HK-2 (cell line): ENCODE data around the gene ZNF609.
"Not testable (repeated sequence)": the region's sequence is repeated elsewhere in the genome, so short reads cannot be mapped to it uniquely, and the experiment has no call there.

Experiments
- DNase-seq: peaks from one replicate; pipeline ENCODE4 v3.0.0-alpha.2; 2018; ENCODE audit not compliant: unreplicated experiment

ZNF609 gene

DNA sequence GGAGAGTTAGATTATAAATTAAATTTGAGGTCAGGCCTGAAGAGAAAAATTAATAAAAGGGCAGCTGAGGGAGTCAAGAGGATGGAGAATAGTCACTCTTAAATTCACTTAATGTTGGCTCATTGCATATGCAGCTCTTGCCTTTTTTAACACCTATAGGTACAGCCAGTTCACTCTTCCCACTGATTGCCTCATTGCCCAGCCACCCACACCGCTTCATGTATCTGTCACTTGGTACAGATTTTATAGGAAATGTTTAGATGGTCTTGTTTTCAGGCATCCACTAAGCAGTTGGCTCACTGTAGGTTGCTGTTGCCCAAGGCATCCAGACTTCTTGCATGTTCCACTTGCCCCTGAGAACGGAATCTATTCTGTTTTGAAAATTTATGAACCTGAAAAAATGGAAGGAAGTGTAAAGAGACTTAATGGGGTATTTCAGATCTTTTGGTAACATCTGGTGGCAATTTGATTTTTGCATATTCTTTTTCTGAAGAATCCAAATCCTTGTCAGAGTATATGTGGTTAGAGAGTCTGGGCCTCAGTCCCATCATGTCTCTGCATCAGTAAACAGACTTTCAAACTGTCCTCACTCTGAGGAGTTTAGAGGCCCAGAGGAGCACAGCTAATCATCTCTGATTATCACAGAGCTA is 163.1 kb downstream of the ZNF609 start:
- DNase-seq, result no peak

GRCh38 chr15:64624242-64624641 is 163.9 kb downstream of the ZNF609 start:
- DNase-seq, result no peak

GRCh38 chr15:64629063-64629462 is 168.7 kb downstream of the ZNF609 start:
- DNase-seq, result no peak

- no peak for DNase-seq
Observed at GRCh38 chr15:64630396-64631107, 170.2 kb downstream of the ZNF609 start.

DNA sequence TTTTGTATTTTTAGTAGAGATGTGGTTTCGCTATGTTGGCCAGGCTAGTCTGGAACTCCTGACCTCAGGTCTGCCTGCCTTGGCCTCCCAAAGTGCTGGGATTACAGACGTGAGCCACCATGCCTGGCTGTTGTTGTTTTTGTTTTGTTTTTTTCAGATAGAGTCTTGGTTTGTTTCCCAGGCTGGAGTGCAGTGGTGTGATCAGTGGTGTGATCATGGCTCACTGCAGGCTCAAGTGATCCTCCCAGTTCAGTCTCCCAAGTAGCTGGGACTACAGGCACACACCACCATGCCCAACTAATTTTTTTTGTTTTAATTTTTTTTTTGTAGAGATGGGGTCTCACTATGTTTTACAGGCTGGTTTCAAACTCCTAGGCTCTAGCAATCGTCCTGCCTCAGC is 172.3 kb downstream of the ZNF609 start:
- not testable (repeated sequence) for DNase-seq

- DNase-seq, result no peak
Observed at GRCh38 chr15:64633332-64633731, 173.0 kb downstream of the ZNF609 start.

GRCh38 chr15:64634027-64634426 is 173.6 kb downstream of the ZNF609 start:
- DNase-seq, result no peak

DNA sequence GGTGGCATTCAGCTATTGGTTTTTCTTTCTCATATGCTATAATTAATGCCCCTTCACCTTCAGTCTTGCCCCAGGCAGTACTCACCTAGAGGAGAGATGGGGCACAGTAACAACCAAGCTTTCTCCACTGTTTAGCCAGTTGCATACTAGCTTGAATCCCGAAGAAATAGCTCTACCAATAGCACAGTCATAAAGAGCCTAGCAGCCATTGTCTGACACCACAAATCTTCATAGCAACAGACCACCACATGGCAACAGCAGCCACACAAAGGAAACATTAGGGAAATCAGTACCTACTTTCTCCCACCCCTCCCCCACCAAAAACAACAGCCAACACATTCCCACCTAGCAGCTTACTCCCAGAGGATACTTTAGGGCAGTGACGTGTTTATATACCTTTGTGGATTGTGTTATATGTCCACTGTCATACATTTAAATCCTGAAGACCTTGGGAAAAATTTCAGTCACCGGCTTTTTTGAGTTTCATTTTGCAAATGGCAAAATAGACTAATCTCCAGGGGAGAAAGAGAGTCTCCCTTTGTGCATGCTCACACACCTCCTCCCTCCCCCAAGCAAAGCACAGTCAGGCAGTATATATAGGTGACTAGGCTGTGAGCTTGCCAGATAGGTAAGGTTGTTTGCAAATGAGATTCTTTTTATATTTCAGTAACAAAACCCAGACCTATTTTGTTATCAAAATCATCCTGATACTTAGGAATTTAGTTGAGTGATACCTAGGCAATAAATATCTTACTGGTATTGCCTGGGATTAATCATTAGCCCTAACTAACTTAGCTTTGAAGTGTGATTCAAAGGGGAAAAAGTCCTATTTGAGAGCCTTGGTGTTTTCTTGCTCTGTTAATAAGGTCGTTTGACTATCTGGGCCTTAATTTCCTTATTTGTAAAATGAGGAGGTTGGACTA is 174.5 kb downstream of the ZNF609 start:
- DNase-seq, result peak; percentile 16

DNA sequence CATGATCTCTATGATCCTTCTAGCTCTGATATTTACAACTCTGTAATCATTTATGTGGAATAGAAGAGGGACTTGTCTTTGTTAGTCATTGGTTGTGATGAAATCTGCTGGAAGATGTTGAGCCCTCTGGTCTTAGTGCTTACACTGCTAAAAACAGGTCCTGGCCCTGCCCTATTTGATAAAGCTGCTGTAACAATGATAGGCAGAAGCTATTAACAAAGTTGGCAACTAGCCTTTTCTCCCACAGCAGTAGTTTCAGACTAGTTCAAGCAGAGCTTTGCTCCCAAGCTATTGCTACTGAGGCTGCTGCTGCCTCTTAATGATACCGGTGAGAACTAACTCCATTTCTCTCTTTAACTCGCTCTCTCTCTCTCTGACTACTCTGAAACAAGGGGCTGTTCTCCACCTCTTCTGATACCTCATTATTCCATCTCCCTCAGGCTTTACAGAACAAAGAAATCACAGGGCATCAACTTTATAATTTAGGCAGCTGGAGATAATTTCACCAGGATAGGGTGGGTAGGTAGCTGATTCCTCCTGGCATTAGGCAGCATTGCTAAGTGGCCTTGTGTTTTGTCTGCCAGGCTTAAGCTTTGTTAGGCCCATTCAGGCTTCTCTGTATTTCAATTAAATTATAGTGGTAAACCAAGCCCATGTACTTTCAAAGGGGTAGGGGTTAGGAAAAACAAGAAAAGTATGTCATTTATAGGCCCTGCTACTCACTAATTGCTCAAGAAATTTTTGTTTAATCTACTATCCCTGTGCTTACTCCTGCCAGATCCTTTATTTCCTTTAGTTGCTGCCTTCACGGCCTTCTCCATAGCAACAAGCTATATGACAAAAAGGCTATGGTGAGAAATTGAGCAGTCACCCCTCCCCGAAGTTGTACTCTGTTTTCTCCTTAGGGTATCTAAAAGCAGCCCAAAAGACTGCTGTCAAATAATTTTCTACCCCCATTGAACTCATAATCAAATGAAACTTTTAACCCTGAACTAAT is 175.4 kb downstream of the ZNF609 start:
- no peak for DNase-seq

DNA sequence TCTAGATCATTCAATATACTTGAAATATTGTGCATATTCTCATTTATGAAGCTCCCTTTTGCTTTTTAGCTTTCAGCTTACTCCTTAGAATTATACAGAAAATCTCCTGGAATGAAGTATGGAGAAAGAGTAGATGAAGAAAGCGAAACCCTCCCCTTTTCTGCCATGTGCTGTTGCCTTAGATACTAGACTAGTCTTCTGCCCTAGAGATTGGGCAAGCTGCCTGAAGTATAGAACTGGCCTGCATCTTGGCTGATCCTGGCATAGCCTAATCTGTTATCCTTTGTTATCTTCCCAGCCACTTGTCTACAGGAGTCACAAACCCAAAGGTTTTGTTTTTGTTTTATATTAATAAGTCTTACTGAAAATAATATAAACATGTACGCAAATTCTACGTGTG is 176.2 kb downstream of the ZNF609 start:
- DNase-seq, result no peak

GRCh38 chr15:64637412-64637811 is 177.0 kb downstream of the ZNF609 start:
- DNase-seq, result no peak

- DNase-seq, result not testable (repeated sequence)
Observed at GRCh38 chr15:64639744-64640143, 179.4 kb downstream of the ZNF609 start.

- DNase-seq, result no peak
Observed at GRCh38 chr15:64640146-64640871, 179.9 kb downstream of the ZNF609 start.

- DNase-seq, result no peak
Observed at GRCh38 chr15:64642875-64643274, 182.5 kb downstream of the ZNF609 start.

DNA sequence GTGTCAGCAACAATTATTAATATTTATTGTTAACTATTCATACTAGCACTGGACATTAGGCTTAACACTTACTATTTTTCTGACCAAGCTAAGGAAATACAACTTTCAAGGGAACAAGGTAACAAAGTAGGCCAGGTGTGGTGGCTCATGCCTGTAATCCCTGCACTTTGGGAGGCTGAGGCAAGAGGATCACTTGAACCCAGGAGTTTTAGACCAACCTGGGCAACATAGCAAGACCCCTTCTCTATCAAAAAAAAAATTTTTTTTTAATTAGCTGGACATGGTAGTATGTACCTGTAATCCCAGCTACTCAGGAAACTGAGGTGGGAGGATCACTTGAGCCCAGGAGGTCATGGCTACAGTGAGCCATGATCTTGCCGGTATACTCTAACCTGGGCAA is 183.3 kb downstream of the ZNF609 start:
- DNase-seq, result no peak

- DNase-seq, result not testable (repeated sequence)
Observed at GRCh38 chr15:64644811-64645210, 184.4 kb downstream of the ZNF609 start.

GRCh38 chr15:64645995-64646394 is 185.6 kb downstream of the ZNF609 start:
- no peak for DNase-seq

- DNase-seq, result no peak
Observed at GRCh38 chr15:64647367-64647766, 187.0 kb downstream of the ZNF609 start.

- DNase-seq, result no peak
Observed at GRCh38 chr15:64650552-64650951, 190.2 kb downstream of the ZNF609 start.

GRCh38 chr15:64651601-64652191 is 191.3 kb downstream of the ZNF609 start:
- DNase-seq, result no peak
